ENCODE data around the gene LRP1B.
"Not testable (repeated sequence)": the region's sequence is repeated elsewhere in the genome, so short reads cannot be mapped to it uniquely, and the experiment has no call there.

Gene LRP1B

GRCh38 chr2:140747665-140748064 lies 1383.2 kb downstream of the LRP1B start:
- DNase-seq = no peak

GRCh38 chr2:140747090-140747489 lies 1383.7 kb downstream of the LRP1B start:
- DNase-seq = no peak

- no peak for DNase-seq
These were observed 1386.4 kb downstream of the LRP1B start for GRCh38 chr2:140744379-140744778.

- no peak for DNase-seq
These were observed 1393.8 kb downstream of the LRP1B start for GRCh38 chr2:140737006-140737405.

GRCh38 chr2:140734992-140735391 lies 1395.8 kb downstream of the LRP1B start:
- DNase-seq = no peak

GRCh38 chr2:140718999-140719398 lies 1411.8 kb downstream of the LRP1B start:
- DNase-seq = peak; percentile 86

- DNase-seq = no peak
These were observed 1413.3 kb downstream of the LRP1B start for GRCh38 chr2:140717481-140717880.

GRCh38 chr2:140714586-140714985 lies 1416.2 kb downstream of the LRP1B start:
- DNase-seq = no peak

GRCh38 chr2:140711867-140712266 lies 1418.9 kb downstream of the LRP1B start:
- no peak for DNase-seq

GRCh38 chr2:140701726-140702125 lies 1429.1 kb downstream of the LRP1B start:
- DNase-seq = peak; percentile 59

- DNase-seq = no peak
These were observed 1432.2 kb downstream of the LRP1B start for GRCh38 chr2:140698636-140699035.

- DNase-seq = peak; percentile 71
These were observed 1434.4 kb downstream of the LRP1B start for GRCh38 chr2:140696449-140696848.

GRCh38 chr2:140695155-140695554 lies 1435.7 kb downstream of the LRP1B start:
- no peak for DNase-seq

GRCh38 chr2:140687825-140688224 lies 1443.0 kb downstream of the LRP1B start:
- DNase-seq = no peak

GRCh38 chr2:140683658-140684057 lies 1447.2 kb downstream of the LRP1B start:
- no peak for DNase-seq

GRCh38 chr2:140680862-140681261 lies 1450.0 kb downstream of the LRP1B start:
- no peak for DNase-seq

- no peak for DNase-seq
These were observed 1451.1 kb downstream of the LRP1B start for GRCh38 chr2:140679752-140680151.

GRCh38 chr2:140669911-140670310 lies 1460.9 kb downstream of the LRP1B start:
- DNase-seq = no peak

GRCh38 chr2:140667203-140667602 lies 1463.6 kb downstream of the LRP1B start:
- DNase-seq = no peak

- DNase-seq = no peak
These were observed 1468.3 kb downstream of the LRP1B start for GRCh38 chr2:140662504-140662903.

GRCh38 chr2:140658760-140659692 lies 1471.8 kb downstream of the LRP1B start:
- peak; percentile 98 for DNase-seq

- DNase-seq = peak; percentile 31
These were observed 1473.2 kb downstream of the LRP1B start for GRCh38 chr2:140657657-140658056.

GRCh38 chr2:140654565-140654964 lies 1476.3 kb downstream of the LRP1B start:
- DNase-seq = peak; percentile 96

GRCh38 chr2:140650825-140651224 lies 1480.0 kb downstream of the LRP1B start:
- no peak for DNase-seq

GRCh38 chr2:140650134-140650533 lies 1480.7 kb downstream of the LRP1B start:
- not testable (repeated sequence) for DNase-seq
